GM18520 (cell line): ENCODE measurements around the gene IL3.
A peak's percentile ranks its signal among the peaks of the same experiment; 100 is the strongest.
"Not testable (repeated sequence)": the region's sequence is repeated elsewhere in the genome, so short reads cannot be mapped to it uniquely, and the experiment has no call there.

ENCODE experiments used
- ATAC-seq: cut with Tn5 transposase; IDR thresholded peaks from one replicate; pipeline ENCODE4 v1.9.1; 2021; ENCODE audit not compliant: unreplicated experiment

The IL3 gene

GRCh38 chr5:132093271-132093670 is 32.8 kb downstream of the IL3 start:
- no peak for ATAC-seq

GRCh38 chr5:132094393-132095076 is 34.1 kb downstream of the IL3 start:
- ATAC-seq = no peak

GRCh38 chr5:132095077-132095410 is 34.6 kb downstream of the IL3 start:
- no peak for ATAC-seq

GRCh38 chr5:132095424-132095972 is 35.0 kb downstream of the IL3 start:
- no peak for ATAC-seq

- ATAC-seq = no peak
Measured at GRCh38 chr5:132096904-132097303, 36.4 kb downstream of the IL3 start.

GRCh38 chr5:132098151-132098594 is 37.7 kb downstream of the IL3 start:
- no peak for ATAC-seq

GRCh38 chr5:132098621-132099020 is 38.2 kb downstream of the IL3 start:
- no peak for ATAC-seq

- peak; percentile 63 for ATAC-seq
Measured at GRCh38 chr5:132099076-132099748, 38.8 kb downstream of the IL3 start.

GRCh38 chr5:132099905-132100304 is 39.5 kb downstream of the IL3 start:
- no peak for ATAC-seq

- ATAC-seq = no peak
Measured at GRCh38 chr5:132100672-132101261, 40.3 kb downstream of the IL3 start.

GRCh38 chr5:132101385-132101880 is 41.0 kb downstream of the IL3 start:
- ATAC-seq = no peak

GRCh38 chr5:132102101-132102701 is 41.7 kb downstream of the IL3 start:
- ATAC-seq = no peak

GRCh38 chr5:132102944-132103331 is 42.5 kb downstream of the IL3 start:
- no peak for ATAC-seq

GRCh38 chr5:132103332-132103951 is 43.0 kb downstream of the IL3 start:
- ATAC-seq = peak; percentile 51

- no peak for ATAC-seq
Measured at GRCh38 chr5:132103969-132104391, 43.5 kb downstream of the IL3 start.

GRCh38 chr5:132104556-132104955 is 44.1 kb downstream of the IL3 start:
- ATAC-seq = no peak

GRCh38 chr5:132105688-132106087 is 45.2 kb downstream of the IL3 start:
- ATAC-seq = no peak

- not testable (repeated sequence) for ATAC-seq
Measured at GRCh38 chr5:132108495-132108894, 48.0 kb downstream of the IL3 start.

- ATAC-seq = not testable (repeated sequence)
Measured at GRCh38 chr5:132108957-132109356, 48.5 kb downstream of the IL3 start.

GRCh38 chr5:132109494-132110053 is 49.1 kb downstream of the IL3 start:
- ATAC-seq = no peak

- no peak for ATAC-seq
Measured at GRCh38 chr5:132110195-132110594, 49.7 kb downstream of the IL3 start.
